HG03139 (cell line): ENCODE results near the gene BCL7C.

ENCODE experiments used
- ATAC-seq: cut with Tn5 transposase; IDR thresholded peaks from one replicate; pipeline ENCODE4 v1.9.1; 2021; ENCODE audit not compliant: unreplicated experiment

The BCL7C gene

GRCh38 chr16:30922960-30923535 is 29.2 kb upstream of the BCL7C start:
- ATAC-seq: peak; percentile 60

- ATAC-seq: peak; percentile 67
These were observed 28.6 kb upstream of the BCL7C start for GRCh38 chr16:30922420-30922959.

GRCh38 chr16:30921748-30922419 is 28.0 kb upstream of the BCL7C start:
- no peak for ATAC-seq

DNA sequence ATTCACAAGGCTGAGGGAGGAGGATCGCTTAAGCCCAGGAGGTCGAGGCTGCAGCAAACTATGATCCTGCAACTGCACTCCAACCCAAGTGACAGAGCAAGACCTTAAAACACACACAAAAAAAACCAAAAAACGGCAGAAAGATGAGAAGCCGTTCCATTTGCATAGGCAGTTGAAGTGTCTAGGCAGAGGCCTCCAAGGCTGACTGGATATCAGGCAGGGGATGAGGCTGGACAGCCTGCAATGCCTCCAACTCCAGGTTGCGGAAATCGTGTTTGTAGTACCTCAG is 27.5 kb upstream of the BCL7C start:
- no peak for ATAC-seq

DNA sequence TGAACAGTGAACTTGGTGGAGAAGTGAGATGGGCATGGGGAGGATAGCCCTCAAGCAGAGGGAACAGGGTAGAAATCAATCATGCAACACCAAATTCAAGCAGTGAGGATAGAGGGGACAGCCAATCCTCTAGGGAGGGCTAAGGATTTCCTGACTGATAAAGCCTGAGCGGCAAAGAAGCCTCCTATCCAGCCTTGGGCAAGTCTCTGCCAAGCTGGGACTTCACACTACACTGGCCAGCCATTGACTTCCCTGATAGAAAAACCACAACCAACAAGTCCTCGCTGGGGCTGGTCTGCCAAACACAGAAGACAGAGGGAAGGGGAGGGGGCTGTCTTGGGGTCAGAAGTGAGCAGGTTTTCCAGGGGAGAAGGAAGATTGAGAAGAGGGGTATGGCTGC is 27.0 kb upstream of the BCL7C start:
- ATAC-seq: no peak

DNA sequence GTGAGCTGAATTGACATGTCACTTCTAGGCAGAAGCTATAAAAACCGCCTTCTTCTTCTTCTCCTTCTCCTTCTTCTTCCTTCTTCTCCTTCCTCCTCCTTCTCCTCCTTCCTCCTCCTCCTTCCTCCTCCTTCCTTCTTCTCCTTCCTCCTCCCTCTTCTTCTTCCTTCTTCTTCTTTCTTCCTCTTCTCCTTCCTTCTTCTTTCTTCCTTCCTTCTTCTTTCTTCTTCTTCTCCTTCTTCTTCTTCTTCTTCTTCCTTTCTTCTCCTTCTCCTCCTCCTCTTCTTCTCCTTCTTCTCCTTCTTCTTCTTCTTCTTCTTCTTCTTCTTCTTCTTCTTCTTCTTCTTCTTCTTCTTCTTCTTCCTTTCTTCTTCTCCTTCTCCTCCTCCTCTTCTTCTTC is 24.7 kb upstream of the BCL7C start:
- no peak for ATAC-seq

GRCh38 chr16:30914830-30915229 is 21.0 kb upstream of the BCL7C start:
- ATAC-seq: no peak

DNA sequence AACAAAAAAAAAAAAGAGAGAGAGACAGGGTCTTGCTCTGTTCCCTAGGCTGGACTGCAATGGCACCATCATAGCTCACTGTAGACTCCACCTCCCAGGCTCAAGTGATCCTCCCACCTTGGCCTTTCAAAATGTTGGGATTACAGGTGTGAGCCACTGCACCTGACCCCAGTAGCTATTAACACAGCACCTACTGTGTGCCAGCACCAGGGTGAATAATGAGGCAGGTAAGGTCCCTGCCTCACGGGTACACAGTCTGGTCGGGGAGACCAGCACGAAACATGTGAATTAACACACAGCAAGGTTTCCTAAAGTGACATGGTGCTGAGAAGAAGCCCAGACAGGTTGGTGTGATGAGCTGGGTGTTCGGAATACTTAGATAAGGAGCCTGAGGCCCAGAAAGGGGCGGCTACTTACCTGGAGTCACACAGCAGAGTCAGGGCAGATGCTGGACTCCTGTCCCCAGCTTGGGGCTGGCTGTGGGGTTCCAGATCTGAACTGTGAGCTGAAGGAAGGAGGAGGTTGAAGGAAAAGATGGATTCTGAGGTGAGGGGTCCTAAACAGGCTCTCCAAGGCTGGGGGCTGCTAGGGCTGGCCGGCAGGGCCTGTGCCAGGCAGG is 19.0 kb upstream of the BCL7C start:
- no peak for ATAC-seq

- no peak for ATAC-seq
These were observed 16.7 kb upstream of the BCL7C start for GRCh38 chr16:30910427-30911029.

DNA sequence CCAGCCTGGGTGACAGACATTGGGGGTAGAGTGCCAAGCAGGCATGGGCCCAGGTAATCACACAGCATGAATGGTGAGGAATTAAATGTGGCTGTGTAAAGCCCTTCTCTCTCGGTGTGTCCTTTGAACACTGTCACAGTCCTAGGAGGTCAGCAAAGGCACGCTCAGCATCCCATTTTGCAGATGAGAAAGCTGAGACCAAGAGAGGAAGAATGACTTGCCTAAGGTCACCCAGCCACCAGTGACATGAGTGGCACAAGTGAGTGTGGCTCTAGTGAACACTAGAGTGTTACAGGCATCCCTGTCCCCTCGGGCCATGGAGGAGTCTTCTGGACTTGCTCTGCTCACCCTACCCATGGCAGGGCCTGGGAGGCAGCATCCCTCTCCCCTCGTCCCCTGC is 13.2 kb upstream of the BCL7C start:
- ATAC-seq: no peak

- ATAC-seq: no peak
These were observed 10.4 kb upstream of the BCL7C start for GRCh38 chr16:30904114-30904780.

DNA sequence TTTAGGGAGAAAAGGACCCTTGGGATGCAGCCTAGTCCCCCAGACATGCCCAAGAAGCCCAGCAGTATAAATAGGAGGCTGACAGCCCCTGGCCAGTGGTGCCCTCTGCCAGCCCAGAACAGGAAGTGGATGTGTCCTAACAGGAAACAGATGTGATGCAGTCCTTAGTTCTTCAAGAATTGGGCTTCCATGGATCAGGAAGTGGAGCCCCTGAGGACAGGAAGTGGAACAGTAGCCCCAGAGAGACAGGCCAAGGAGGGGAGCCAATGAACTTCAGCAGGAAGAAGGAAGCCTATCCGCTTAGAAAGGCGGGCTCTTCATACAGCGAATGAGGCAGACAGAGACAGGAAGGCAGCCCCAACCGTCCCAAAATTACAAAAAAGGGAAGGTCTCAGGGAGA is 9.7 kb upstream of the BCL7C start:
- ATAC-seq: no peak

GRCh38 chr16:30903002-30903401 is 9.1 kb upstream of the BCL7C start:
- ATAC-seq: no peak

DNA sequence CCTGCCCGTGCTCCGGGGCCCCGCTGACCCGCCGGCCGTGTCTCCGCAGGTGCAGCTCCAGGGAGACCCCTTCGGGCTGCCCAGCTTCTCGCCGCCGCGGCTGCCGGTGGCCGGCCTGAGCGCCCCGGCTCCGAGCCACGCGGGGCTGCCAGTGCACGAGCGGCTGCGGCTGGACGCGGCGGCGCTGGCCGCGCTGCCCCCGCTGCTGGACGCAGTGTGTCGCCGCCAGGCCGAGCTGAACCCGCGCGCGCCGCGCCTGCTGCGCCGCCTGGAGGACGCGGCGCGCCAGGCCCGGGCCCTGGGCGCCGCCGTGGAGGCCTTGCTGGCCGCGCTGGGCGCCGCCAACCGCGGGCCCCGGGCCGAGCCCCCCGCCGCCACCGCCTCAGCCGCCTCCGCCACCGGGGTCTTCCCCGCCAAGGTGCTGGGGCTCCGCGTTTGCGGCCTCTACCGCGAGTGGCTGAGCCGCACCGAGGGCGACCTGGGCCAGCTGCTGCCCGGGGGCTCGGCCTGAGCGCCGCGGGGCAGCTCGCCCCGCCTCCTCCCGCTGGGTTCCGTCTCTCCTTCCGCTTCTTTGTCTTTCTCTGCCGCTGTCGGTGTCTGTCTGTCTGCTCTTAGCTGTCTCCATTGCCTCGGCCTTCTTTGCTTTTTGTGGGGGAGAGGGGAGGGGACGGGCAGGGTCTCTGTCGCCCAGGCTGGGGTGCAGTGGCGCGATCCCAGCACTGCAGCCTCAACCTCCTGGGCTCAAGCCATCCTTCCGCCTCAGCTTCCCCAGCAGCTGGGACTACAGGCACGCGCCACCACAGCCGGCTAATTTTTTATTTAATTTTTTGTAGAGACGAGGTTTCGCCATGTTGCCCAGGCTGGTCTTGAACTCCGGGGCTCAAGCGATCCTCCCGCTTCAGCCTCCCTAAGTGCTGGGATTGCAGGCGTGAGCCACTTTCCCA is 8.4 kb upstream of the BCL7C start:
- no peak for ATAC-seq

- ATAC-seq: no peak
These were observed 7.5 kb upstream of the BCL7C start for GRCh38 chr16:30901201-30902028.

- ATAC-seq: no peak
These were observed 6.7 kb upstream of the BCL7C start for GRCh38 chr16:30900588-30900987.

DNA sequence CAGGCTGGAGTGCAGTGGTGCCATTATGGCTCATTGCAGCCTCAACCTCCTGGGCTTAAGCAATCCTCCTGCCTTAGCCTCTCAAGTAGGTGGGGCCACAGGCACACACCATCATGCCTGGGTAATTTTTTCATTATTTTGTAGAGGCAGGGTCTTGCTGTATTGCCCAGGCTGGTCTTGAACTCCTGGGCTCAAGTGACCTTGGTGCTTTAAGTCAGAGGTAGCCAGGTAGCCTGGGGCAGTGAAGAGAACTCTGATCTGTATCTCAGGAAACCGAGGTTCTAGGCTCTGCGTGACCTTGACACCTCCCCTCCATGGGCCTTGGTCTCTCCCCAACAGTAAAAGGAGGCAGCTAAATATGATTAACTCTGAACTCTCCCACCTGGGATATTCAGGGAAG is 5.9 kb upstream of the BCL7C start:
- ATAC-seq: no peak

DNA sequence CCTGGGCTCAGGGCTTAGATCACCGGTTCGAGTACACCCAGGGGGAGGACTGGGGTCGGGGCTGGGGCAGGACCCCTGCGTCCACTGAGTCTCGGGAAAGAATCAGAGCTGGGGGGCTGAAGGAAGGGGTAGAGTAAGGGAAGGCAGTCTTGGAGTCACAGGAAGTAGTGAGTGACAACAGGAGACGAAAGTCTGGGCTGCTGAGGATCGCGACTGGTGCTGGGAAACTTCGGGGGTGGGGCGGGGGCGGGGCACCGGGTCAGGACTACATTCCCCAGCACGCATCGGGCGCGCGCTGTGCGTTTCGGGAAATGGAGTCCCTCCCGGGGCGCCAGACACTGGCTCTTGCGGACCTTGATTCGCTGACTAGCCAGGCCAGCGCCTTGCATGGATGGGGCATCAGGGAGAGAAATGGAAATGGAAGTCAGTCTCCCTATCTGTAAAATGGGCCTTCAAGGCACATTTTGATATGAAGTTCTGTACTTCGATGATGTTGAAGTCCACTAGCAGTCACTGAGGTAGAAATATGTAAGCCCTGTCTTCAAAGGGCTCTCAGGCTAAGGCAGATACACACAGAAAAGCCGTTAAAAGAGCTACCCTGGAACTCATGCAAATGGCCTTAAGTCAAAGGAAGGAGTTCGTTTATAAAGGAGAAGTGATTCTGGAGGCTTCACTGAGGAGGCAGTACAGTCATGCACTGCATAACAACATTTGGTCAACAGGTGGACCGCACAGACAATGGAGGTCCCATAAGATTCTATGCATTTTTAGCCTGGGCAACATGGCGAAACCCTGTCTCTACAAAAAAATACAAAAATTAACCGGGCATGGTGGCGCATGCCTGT is 3.2 kb upstream of the BCL7C start:
- ATAC-seq: peak; percentile 33
